CD4-positive, alpha-beta T cell treated with Interleukin-4 for 4 hours (primary cell): ENCODE results near the gene FAM222B.
"Not testable (repeated sequence)": the region's sequence is repeated elsewhere in the genome, so short reads cannot be mapped to it uniquely, and the experiment has no call there.

ENCODE experiments used
- DNase-seq: peaks from one replicate; pipeline ENCODE4 v3.0.0-alpha.2; 2020

The FAM222B gene

GRCh38 chr17:28744972-28745785, 97.4 kb downstream of the FAM222B start:
- DNase-seq = no peak

DNA sequence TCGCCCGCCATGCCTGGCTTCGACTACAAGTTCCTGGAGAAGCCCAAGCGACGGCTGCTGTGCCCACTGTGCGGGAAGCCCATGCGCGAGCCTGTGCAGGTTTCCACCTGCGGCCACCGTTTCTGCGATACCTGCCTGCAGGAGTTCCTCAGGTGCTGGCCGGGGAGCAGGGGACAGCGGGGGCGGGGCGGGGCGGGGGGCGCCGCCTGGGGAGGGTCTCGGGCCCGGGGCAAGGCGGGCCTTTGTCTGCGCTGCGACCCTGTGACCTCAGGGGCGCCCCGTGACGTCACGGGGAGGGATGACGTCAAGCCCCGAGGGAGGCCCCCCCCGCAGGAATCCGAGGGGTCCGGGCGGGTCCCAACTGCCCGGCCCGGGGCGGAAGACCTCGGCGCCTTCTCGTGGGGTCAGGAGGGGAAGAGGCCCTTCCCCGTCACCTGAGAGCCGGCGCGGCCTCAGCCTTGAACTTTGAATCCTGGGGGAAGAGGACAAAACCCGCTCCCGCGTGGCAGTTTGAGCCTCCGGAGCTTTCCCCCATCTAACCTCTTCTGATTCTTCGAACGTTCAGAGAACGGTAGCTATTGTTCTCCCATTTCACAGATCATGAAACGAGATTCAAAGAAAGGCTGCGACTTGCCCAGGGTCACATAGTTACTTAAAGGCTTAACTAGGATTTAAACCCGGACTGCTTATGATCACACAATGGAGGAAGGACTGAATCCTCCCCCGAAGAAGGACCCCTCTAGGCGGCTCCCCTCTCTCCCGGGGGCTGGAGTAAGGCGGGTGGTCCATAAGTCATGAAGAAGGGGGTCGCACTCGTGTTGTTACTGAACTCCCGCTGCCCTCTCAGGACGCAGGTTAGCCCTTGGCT, 98.3 kb downstream of the FAM222B start:
- DNase-seq = peak; percentile 44

- peak; percentile 56 for DNase-seq
These were observed 99.1 kb downstream of the FAM222B start, which contains the start of gene TRAF4 for GRCh38 chr17:28743243-28744103. TRAF4 (plus strand) TSS chr17:28744011; CDS start chr17:28744113, 102 bp downstream.

- no peak for DNase-seq
These were observed 100.9 kb downstream of the FAM222B start for GRCh38 chr17:28741358-28742349.

- no peak for DNase-seq
These were observed 101.9 kb downstream of the FAM222B start for GRCh38 chr17:28740406-28741357.

GRCh38 chr17:28738680-28739384, 103.8 kb downstream of the FAM222B start:
- peak; percentile 68 for DNase-seq

- no peak for DNase-seq
These were observed 104.6 kb downstream of the FAM222B start for GRCh38 chr17:28737770-28738679.

GRCh38 chr17:28737316-28737715, 105.3 kb downstream of the FAM222B start:
- DNase-seq = no peak

DNA sequence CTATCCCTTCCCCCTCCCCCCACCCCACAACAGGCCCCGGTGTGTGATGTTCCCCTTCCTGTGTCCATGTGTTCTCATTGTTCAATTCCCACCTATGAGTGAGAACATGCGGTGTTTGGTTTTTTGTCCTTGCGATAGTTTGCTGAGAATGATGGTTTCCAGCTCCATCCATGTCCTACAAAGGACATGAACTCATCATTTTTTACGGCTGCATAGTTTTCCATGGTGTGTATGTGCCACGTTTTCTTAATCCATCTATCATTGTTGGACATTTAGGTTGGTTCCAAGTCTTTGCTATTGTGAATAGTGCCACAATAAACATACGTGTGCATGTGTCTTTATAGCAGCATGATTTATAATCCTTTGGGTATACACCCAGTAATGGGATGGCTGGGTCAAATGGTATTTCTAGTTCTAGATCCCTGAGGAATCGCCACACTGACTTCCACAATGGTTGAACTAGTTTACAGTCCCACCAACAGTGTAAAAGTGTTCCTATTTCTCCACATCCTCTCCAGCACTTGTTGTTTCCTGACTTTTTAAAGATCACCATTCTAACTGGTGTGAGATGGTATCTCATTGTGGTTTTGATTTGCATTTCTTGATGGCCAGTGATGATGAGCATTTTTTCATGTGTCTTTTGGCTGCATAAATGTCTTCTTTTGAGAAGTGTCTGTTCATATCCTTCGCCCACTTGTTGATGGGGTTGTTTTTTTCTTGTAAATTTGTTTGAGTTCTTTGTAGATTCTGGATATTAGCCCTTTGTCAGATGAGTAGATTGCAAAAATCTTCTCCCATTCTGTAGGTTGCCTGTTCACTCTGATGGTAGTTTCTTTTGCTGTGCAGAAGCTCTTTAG, 106.4 kb downstream of the FAM222B start:
- not testable (repeated sequence) for DNase-seq

DNA sequence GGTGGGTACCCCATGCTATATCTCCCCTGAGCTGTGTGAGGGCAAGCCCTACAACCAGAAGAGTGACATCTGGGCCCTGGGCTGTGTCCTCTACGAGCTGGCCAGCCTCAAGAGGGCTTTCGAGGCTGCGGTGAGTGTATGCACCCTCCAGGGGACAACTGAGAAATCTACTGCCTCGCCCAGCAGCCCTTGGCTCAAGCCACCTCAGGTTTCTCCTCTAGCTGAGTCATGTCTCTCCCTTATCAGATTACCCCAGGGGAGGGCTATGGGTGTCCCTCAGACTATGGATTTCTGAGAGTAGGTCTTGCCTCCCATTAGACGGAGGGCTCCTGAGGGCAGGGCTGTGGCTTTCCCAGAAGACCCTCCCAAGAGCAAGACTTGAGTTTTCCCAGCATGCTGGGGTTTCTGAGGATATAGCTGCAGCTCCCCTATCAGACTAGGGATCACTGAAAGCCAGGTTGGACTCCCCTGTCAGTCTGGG, 107.3 kb downstream of the FAM222B start:
- no peak for DNase-seq

DNA sequence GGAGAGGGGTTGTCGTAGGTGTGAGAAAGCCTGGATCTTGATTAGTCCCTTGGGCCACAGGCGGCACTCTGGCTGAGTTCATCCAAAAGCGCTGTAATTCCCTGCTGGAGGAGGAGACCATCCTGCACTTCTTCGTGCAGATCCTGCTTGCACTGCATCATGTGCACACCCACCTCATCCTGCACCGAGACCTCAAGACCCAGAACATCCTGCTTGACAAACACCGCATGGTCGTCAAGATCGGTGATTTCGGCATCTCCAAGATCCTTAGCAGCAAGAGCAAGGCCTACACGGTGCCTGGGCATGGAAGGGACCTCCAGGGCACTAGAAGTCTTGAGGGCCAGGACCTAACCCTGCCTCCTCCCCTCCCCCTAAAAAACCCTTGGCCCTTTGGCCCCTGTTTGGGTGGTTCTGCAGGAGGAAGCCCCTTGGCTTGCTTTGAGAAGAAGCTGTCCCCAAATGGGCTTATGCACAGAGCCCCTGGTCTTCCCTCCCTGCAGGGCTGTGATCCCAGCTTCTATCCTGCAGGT, 107.8 kb downstream of the FAM222B start:
- no peak for DNase-seq

DNA sequence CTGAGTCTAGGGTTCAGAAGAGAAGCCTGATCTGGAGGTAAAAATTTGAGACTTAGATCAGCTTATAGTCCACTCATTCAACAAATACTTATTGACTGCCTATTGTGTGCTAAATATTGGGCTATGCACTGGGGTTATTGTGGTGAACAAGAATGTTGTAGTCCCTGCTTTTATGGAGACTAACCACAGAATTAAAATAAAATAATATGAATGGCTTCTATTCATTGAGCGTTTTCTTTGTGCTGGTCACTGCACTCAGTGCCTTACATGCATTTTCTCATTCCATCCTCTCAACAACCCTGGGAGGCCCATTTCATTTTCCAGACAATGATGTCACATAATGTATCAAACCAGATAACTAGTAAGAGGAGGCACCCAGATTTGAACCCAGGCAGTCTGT, 109.2 kb downstream of the FAM222B start:
- no peak for DNase-seq

GRCh38 chr17:28729950-28730330, 112.7 kb downstream of the FAM222B start:
- no peak for DNase-seq

GRCh38 chr17:28728364-28729200, 114.0 kb downstream of the FAM222B start, which contains the start of gene NEK8:
NEK8 (plus strand) TSS chr17:28728788; CDS start chr17:28728814, 26 bp downstream.
- peak; percentile 94 for DNase-seq

- peak; percentile 88 for DNase-seq
These were observed 115.7 kb downstream of the FAM222B start for GRCh38 chr17:28726627-28727491.
